Common myeloid progenitor, CD34-positive (primary cell): ENCODE results near the gene KRT7.

Source experiments
- CTCF ChIA-PET: fragments of 350-600 bp; sonication (Branson Sonifier 250); formaldehyde crosslinking; loops from one replicate; lab custom pipeline; 2021; ENCODE audit warnings: antibody characterized with exemption; lab: Charles Lee
- POLR2A ChIA-PET: fragments of 350-600 bp; sonication (Branson Sonifier 250); formaldehyde crosslinking; loops from one replicate; lab custom pipeline; 2021; ENCODE audit warnings: antibody characterized with exemption; lab: Charles Lee
- DNase-seq, 3 donors: peaks; one replicate each; pipeline versions ENCODE4 v3.0.0 to v3.0.0-alpha.2; 2013
- H3K27ac ChIP-seq, 2 experiments: 1 replicate in 1 of 2; 2 replicates in 1 of 2; pipeline ENCODE4 v1.7.0; 2013; ENCODE audit warnings: inconsistent platforms in 2 of 2, low read length in 2 of 2, mild to moderate bottlenecking in 2 of 2, low read depth in 1 of 2, moderate library complexity in 1 of 2; ENCODE audit not compliant: severe bottlenecking in 2 of 2, insufficient read depth in 1 of 2, poor library complexity in 1 of 2
- H3K27me3 ChIP-seq, 5 experiments: replicated peaks in 2 of 5; 1 replicate in 3 of 5; 2 replicates in 2 of 5; pipeline versions ENCODE4 v1.6.1 to v1.7.0; 2013; ENCODE audit warnings: low read length in 4 of 5, mild to moderate bottlenecking in 2 of 5, moderate library complexity in 2 of 5, inconsistent platforms in 1 of 5; ENCODE audit not compliant: insufficient read depth in 5 of 5, control insufficient read depth in 4 of 5
- H3K36me3 ChIP-seq, 4 experiments: 1 replicate in 2 of 4; 2 replicates in 2 of 4; pipeline versions ENCODE4 v1.6.1 to v1.7.0; 2013; ENCODE audit warnings: low read length in 3 of 4, control low read depth in 1 of 4, mild to moderate bottlenecking in 1 of 4; ENCODE audit not compliant: control insufficient read depth in 4 of 4, insufficient read depth in 4 of 4
- H3K4me1 ChIP-seq, 4 experiments: 1 replicate in 3 of 4; 2 replicates in 1 of 4; pipeline versions ENCODE4 v1.6.1 to v1.7.1; 2013; ENCODE audit warnings: low read length in 3 of 4, mild to moderate bottlenecking in 3 of 4, control low read depth in 1 of 4, inconsistent platforms in 1 of 4, moderate library complexity in 1 of 4; ENCODE audit not compliant: control insufficient read depth in 4 of 4, insufficient read depth in 4 of 4; ENCODE audit errors: control extremely low read depth in 1 of 4
- H3K4me3 ChIP-seq, 7 experiments: 1 replicate in 4 of 7; 2 replicates in 3 of 7; pipeline versions ENCODE4 v1.5.1 to v1.7.0; 2013; ENCODE audit warnings: mild to moderate bottlenecking in 7 of 7, low read length in 6 of 7, moderate library complexity in 6 of 7, inconsistent platforms in 2 of 7, low read depth in 2 of 7, control low read depth in 1 of 7; ENCODE audit not compliant: insufficient read depth in 4 of 7, control insufficient read depth in 1 of 7; ENCODE audit errors: extremely low read depth in 1 of 7
- H3K9me3 ChIP-seq, 5 experiments: 1 replicate in 4 of 5; 2 replicates in 1 of 5; pipeline versions ENCODE4 v1.6.1 to v1.7.1; 2013; ENCODE audit warnings: low read length in 4 of 5, mild to moderate bottlenecking in 2 of 5, inconsistent platforms in 1 of 5, low read depth in 1 of 5, moderate library complexity in 1 of 5; ENCODE audit not compliant: control insufficient read depth in 4 of 5, insufficient read depth in 2 of 5; ENCODE audit errors: control extremely low read depth in 1 of 5
- WGBS: methylation state at CpG from one replicate; pipeline ENCODE4 v1.1.5; 2013; ENCODE audit not compliant: insufficient coverage; 5-methylcytosine and 5-hydroxymethylcytosine counted together

The KRT7 gene

DNA sequence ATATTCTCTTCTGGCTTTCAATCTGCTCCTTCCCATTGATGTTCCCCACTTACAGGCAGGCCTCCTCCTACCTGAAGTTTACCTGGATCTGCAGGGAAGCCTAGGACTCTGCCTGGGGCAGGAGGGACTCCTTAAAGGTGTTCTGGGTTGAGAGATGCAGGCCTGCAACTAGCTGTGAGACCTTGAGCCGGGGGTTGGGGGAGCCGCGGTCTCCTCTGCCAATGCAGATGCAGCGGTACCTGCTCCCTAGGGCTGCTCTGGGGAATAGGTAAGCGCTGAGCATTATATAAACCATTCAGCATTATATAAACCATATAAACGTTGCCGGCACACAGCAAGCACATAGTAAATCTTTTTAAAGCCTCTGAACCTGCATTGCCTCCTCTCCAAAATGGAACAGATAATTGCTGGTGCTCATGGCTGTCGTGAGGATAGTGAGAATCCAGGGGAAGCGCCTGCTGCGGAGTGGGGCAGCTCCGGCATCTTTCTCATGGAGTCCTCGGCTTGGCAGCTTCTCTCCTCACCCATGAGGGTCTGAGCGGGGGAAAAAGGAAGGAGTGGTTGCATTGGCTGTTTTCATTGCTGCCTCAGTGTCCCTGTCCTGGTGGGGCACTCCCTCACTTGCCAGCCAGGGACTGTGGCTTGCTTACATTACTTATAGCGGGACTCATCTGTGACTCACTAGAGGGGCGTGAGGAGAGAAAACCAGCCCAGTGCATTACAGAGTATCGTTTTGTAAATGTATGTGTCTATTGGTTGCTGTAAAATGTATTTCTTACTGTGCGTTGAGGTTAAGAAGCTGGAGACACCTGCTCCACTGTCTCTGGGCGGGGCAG, 28.7 kb upstream of the KRT7 start:
- Histone ChIP-seq H3K4me1 (peaks cover 0 to 27% (median 21%) of the 10 kb centered on the region in 4 experiments), H3K27me3 (peaks cover 0 to 12% (median 3%) of the 10 kb centered on the region in 5 experiments), H3K9me3 (no peaks in the 10 kb centered on the region), H3K4me3 (no peak overlapping the region), H3K27ac (no peak overlapping the region), H3K36me3 (no peaks in the 10 kb centered on the region)
- POLR2A ChIA-PET = no interaction called here
- 94% methylated on average over 8 of the region's 18 CpGs for WGBS
- CTCF ChIA-PET = interaction anchor here (0.8 to 1.2 kb wide), 5 partner anchors 8 to 13 kb away, joined by 3 to 4 read pairs (median 3); partner anchors contain the start of gene KRT80
- no peak for DNase-seq

DNA sequence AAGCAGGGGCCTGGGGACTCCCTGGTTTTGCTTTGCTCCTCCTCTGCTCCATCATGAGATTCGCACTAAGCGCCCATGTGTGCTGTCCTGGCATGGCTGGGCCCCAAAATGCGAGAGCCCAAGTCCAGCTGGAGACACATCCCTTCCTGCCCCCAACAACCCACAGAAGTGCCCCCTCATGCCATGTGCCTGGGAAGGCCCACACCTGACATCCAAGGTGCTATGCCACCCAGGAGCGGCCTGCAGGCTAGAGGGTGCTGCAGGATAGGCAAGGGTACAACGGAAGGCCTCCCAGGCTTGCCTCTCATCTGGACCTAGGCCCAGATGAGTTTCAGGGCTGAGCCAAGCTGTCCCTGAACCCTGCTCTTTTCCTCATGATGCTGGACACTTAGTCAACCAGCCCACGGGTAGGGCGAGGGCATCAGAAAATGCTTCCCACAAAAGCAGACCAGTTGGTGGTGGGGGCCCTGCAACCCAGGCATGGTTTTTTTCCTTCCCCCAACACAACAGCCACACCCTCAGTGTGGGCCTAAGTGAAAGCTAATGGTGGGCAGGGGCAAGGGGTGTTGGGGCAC, 28.0 kb upstream of the KRT7 start:
- no peak overlapping the region for H3K4me3 ChIP-seq
- H3K27ac ChIP-seq = no peak overlapping the region
- H3K27me3 ChIP-seq = peaks cover 0 to 12% (median 3%) of the 10 kb centered on the region in 5 experiments
- DNase-seq = no peak
- peaks cover 0 to 20% (median 16%) of the 10 kb centered on the region in 4 experiments for H3K4me1 ChIP-seq
- no peaks in the 10 kb centered on the region for H3K9me3 ChIP-seq
- CTCF ChIA-PET = interaction anchor here (0.8 to 1.4 kb wide), 4 partner anchors 8 to 35 kb away, joined by 3 to 4 read pairs (median 3); partner anchors contain the start of gene KRT80
- POLR2A ChIA-PET = no interaction called here
- 100% methylated on average over 5 of the region's 7 CpGs for WGBS
- no peaks in the 10 kb centered on the region for H3K36me3 ChIP-seq

DNA sequence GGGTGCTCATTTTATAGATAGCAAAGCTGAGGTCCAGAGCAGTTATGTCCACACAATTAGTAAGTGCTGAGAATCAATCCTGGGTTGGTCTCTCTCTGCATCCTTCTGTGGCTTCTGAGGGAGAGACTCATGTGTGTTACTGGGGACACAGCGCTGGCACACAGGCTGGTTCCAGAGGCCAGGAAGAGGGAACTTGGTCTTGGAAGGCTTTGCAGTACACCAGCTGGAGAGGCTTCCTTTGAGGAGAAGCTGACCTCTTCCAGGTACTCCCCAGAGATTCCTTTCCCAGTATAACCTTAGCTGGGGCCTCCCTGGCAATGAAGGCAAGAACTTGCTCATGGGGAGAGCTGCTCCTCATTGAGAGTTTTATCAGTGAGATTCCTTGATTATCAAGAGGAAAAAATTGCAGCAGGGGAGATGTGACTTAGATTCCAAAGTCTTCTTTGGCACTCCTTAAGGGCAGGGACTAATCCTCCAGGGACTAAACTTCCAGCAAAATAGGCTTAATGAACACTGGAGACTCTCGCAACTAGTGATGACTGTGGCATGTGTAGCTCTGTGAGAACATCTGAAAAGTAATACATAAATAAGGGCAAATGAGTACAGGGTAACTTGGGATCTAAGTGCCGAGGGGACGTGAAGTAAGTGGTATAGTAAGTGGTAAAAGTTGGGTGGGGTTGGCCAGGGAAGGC, 27.3 kb upstream of the KRT7 start:
- POLR2A ChIA-PET = no interaction called here
- no peak for DNase-seq

DNA sequence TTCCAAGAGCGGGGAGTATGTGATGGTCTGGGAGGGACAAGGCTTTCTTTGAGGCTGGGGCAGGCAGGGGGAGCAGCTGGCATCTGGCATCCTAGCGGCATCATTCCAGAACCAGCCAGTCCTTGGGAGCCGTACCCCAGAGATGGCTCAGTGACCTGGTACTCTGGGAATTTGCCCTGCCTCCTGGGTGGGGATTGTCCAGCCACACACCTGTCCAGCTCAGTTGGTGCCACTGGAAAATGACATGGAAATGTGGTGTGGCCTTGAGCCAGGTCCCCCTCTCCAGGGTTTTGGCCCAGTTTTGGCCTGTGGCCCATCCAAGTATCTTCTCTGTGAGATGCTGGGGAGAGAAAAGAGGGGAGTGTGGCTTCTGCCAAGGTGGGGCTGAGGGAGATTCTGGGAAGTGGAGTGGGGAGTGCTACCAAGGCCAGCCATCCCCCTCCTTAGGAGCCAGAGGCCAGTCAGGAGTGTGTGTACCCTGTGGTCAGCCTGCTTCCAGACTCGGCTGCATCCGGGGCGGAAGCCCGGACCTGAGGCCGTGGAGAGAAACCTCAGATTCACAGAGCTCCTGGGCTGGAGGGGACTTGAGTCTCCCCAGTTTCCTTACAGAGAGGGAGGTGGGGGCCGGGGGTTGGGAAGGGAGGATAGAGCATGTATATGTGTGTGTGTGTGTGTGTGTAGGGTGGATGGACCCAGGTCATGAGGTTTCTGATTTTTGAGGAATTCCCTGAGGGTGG, 26.6 kb upstream of the KRT7 start:
- Histone ChIP-seq H3K36me3 (no peaks in the 10 kb centered on the region), H3K27me3 (peaks cover 0 to 12% (median 3%) of the 10 kb centered on the region in 5 experiments), H3K27ac (no peak overlapping the region), H3K9me3 (no peaks in the 10 kb centered on the region), H3K4me1 (peaks cover 0 to 18% (median 16%) of the 10 kb centered on the region in 4 experiments), H3K4me3 (no peak overlapping the region)
- DNase-seq = no peak
- ChIA-PET CTCF (interaction anchor here (0.6 to 2.8 kb wide), 4 partner anchors 8 to 36 kb away, joined by 3 to 8 read pairs (median 4); no protein-coding TSS in a partner anchor), POLR2A (no interaction called here)
- WGBS = 93% methylated on average over 9 of the region's 9 CpGs

More for the DNA sequence above, 27.3 kb upstream of the KRT7 start:
- no peak overlapping the region for H3K4me3 ChIP-seq
- H3K4me1 ChIP-seq = peaks cover 0 to 18% (median 16%) of the 10 kb centered on the region in 4 experiments
- no peaks in the 10 kb centered on the region for H3K9me3 ChIP-seq
- no peak overlapping the region for H3K27ac ChIP-seq
- H3K27me3 ChIP-seq = peaks cover 0 to 12% (median 3%) of the 10 kb centered on the region in 5 experiments
- WGBS = 95% methylated on average over 2 of the region's 4 CpGs
- CTCF ChIA-PET = interaction anchor here (0.6 to 1.4 kb wide), 3 partner anchors 15 to 35 kb away, joined by 3 to 4 read pairs (median 3); no protein-coding TSS in a partner anchor
- no peaks in the 10 kb centered on the region for H3K36me3 ChIP-seq

DNA sequence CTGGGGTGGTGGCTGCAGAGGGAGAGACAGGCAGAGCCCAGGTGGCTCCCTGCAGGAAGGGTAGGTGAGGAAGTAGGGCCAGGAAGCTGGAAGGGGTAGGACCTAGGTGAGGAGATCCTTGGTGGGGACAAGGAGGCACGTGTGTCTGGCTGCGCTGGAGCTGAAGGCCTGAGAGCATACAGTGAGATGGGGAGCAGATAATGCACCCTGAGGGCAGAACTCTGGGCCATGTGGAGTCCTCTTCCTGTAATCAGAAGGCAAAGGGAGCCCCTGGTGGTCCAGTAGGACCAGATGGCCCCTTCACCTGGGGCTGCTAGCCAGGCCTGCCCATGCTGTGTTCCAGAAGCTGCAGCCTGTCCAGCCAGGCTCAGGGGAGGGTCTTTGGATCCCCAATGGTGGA, 25.9 kb upstream of the KRT7 start:
- no peak for DNase-seq
- Histone ChIP-seq H3K27ac (no peak overlapping the region), H3K27me3 (peaks cover 0 to 12% (median 3%) of the 10 kb centered on the region in 5 experiments), H3K4me3 (no peak overlapping the region), H3K4me1 (peaks cover 0 to 17% (median 16%) of the 10 kb centered on the region in 4 experiments), H3K9me3 (no peaks in the 10 kb centered on the region), H3K36me3 (no peaks in the 10 kb centered on the region)
- WGBS = 94% methylated on average over 2 of the region's 2 CpGs
- ChIA-PET CTCF (interaction anchor here (0.6 to 2.8 kb wide), 2 partner anchors 8 to 73 kb away, joined by 3 to 8 read pairs; no protein-coding TSS in a partner anchor), POLR2A (no interaction called here)

DNA sequence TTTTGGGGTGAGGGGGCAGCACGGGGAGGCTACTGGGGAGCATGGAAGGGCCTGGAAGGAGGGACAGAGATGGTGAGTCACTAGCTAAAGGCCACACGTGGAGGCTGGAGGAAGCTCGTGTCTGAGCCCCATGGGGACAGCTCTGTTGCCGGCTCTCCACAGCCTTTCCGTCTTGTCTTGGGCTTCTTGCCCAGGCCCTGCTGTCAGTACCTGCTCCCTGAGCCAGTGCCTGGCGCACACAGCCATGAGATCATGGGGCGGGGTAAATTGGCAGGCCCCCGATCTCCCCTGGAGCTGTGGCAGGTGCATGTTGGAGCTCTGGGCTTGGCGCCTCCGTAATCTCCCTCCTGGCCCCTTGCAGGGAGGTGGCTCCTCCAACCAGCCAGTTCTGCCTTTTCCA, 25.1 kb upstream of the KRT7 start:
- Histone ChIP-seq H3K36me3 (no peaks in the 10 kb centered on the region), H3K27ac (no peak overlapping the region), H3K4me3 (no peak overlapping the region), H3K4me1 (peaks cover 0 to 10% (median 9%) of the 10 kb centered on the region in 4 experiments), H3K9me3 (no peaks in the 10 kb centered on the region), H3K27me3 (peaks cover 0 to 11% (median 3%) of the 10 kb centered on the region in 5 experiments)
- ChIA-PET CTCF (interaction anchor here (0.6 to 2.8 kb wide), 6 partner anchors 9 to 120 kb away, joined by 3 to 8 read pairs (median 6); no protein-coding TSS in a partner anchor), POLR2A (interaction anchor here (0.7 kb wide), 1 partner anchor 49 kb away, joined by 3 read pairs; no protein-coding TSS in a partner anchor)
- no peak for DNase-seq
- 79% methylated on average over 4 of the region's 10 CpGs for WGBS
